Stimulated activated CD4-positive, alpha-beta T cell treated with anti-CD3 and anti-CD28 coated beads, Interleukin-15, amount 100 ng/mL, for 1 hour (primary cell): ENCODE measurements around the gene YLPM1.

Source experiments
- DNase-seq, 2 donors: peaks; one replicate each; pipeline ENCODE4 v3.0.0-alpha.2; 2020; ENCODE audit warnings: low read depth in 1 of 2, low spot score in 1 of 2

The YLPM1 gene

DNA sequence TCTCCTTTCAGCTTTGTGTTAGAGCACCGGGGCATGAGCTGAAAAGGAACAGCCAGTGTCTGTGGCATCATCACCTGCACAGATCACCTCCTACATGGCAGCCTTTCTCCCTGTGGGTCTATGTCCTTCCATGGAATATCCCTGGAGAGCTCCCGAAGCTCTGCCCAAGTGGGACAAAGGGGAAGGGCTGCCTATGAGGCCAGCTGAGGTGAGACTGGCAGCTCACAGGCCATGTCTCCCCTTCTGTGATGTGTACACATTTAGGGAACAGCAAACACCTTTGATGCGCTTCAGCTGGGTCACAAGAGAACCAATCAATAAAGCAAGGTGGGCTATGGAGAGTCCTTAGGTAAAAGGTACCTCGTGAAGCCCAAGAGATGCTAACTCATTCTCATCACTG lies 108.7 kb downstream of the YLPM1 start:
- DNase-seq, result no peak

DNA sequence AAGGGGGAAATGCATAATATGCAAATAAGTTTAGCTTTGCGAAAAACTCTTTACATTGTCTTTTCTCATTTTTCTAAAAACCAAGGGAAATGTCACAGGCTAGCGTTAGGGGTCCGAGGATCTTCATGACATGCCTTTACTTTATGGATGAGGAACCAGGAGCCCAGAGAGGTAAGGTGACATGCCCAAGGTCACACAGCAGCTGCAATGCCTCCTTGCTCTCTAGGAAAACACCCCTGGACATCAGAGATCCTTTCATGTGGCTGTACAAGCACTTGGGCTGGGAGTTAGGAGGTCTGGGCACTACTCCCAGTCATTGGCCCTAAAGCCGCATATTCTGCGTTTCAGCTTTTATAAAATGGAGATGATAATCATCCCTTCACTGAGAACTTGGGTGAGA lies 112.1 kb downstream of the YLPM1 start:
- DNase-seq, result no peak

DNA sequence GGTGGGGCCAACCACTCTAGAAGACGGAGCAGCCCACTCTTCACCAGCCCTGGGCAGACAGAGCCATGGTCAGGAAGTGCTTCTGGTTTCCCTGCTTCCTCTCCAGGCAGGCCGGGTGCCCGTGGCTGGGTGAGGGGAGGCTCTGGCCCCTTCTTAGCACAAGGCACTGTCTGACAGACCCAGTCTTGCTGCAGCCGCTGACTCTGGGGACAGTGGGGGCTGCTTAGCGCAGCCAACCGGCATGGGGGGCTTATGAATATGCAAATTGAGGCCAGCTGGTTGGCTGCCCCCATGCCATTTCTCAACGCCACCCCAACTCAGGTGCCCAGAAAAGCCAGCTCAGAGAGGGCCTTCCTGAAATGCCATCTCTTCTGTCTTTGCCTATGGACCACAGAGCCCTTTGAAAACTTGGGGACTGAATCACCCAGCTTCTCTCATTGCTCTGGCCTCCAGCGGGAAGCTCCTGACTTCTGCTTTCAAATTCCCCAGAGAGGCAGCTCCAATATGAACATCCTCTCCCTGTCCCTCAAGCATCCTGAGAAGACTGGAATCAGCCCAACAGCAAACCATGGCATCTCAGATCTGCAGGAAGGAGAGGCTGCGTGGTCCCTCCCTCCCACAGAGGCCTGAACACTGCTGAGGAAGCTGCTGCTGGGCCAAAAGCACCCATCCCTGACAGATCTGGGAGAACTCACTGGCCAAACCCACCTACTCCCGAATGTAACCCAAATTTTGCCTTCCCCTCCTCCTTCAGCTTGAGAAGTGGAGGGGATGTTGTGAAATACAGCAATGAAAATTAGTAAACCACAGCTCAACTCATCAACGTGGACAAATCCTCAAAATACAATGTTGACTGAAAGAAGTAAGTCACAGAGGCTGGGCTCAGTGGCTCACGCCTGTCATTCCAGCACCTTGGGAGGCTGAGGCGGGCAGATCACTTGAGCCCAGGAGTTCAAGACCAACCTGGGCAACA lies 113.1 kb downstream of the YLPM1 start, which contains the start of gene PROX2:
Gene PROX2, minus strand, starts transcription at position 205 of the 973 bp plus-strand sequence. CDS start 12,311 bp downstream, outside the sequence.
- DNase-seq, result peak in 1 of 2 donors; percentile 8

DNA sequence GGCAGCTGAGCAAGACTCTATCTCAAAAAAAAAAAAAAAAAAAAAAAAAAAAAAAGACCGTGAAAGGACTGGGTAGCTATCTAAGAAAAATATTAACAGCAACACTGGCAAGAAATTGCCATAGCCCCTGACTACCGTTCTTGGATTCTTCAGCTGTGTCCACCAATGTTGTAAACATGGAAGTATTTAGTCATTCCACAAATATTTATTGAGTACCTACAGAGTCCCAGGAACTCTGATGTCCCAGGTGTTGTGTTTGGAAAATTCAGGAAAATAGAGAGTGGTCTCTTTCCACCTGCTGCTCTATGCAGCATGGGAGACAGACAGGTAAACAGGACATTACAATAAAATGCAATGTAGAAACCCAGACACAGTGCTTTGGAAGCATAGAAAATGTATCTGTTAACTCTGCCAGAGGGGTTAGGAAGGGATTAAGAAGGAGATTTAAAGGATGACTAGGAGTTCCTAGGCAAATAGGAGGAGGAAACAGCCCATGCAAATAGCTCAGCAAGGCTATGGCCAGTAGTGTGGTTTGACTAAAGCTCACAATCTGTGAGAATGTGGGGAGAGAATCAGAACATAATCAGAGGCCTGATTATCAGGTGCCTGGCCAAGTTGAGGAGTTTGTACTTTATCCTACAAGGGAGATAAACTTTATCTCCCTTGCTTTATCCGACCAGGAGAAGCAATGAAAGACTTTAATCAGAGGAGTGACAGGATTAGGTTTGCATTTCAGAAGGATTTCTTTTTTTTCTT lies 116.5 kb downstream of the YLPM1 start:
- DNase-seq, result no peak

DNA sequence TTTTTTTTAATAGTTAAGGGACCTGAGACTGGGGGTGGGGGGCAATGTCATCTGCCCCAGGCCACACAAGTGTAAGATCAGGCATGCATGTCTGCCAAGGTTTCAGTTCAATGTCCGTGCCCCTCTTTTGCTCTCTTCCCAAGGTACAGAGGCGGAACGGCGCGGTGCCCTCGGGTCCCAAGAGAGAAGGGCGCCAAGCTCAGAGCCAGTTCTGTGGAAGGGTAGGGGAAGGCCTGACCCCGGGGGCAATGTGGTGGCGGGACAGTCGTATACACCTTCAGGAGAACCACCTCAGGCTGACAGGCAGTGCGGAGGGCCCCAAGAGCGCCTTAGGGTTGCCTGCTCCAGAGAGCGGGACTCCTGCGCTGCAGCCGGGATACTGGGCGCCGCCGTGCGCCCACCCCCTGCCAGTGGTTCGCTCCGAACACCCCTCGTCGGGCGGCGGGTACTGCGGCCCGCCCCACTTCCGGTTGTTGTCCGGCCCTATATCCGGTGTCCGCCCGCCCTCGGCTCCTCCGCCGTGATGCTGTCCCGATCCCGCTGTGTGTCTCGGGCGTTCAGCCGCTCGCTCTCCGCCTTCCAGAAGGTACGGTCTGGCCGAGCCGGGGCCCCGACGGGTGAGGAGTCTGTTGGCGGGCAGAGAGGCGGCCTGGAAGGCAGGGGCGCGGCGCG lies 118.5 kb downstream of the YLPM1 start, which contains the start of gene DLST:
Gene DLST, plus strand, starts transcription at position 486 of the 672 bp plus-strand sequence. Its CDS starts 38 bp downstream, at position 524.
- DNase-seq, result peak; percentile 76 to 84

DNA sequence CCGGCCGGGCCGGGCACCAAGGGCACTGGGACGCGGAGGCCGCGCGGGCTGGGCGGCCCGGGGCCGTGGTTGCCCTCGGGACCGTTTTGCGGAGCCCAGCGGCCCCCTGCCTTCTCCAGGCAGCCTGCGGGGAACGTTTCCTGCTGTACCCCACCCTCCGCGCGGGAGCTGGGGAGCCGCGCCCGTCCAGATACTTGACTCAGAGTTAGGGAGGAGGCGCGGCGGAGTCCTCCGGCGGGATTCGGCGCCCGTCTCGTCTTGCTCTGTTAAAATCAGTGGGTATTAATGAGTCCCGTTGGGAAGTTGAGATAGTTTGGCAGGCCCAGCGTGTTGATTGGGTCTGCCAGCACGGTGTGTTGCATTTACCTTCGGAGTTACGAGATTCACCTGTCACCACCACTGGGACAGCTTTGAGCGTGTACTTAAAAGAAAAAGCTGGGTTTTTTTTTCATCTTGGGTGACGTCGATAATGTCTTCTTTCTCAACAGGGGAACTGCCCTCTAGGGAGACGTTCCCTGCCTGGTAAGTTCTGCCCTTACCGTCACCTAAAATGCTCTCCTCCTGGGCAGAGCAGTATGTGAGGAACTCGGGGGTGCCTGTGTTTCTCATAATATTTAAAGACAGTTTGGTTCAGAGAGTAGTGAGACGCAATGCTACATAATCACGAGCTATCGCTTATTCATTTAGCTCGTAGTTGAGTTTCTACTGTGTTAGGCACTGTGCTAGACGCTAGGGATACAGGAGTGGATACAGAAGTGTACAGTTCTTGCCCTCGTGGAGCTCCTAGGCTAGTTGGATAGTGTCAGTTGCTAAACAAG lies 119.2 kb downstream of the YLPM1 start:
- peak; percentile 12 to 35 for DNase-seq
